K562 (cell line): ENCODE measurements around the gene KIR3DL1.

Experiments used
- HBP1 ChIP-seq: fragments of 450-650 bp; formaldehyde crosslinking; IDR thresholded peaks from 2 replicates; pipeline ENCODE4 v1.4.0; 2022; ENCODE audit warnings: missing genetic modification characterization
- RAD51 ChIP-seq: fragments of 450-650 bp; IDR thresholded peaks from 2 replicates; pipeline ENCODE4 v1.7.1; 2016; ENCODE audit warnings: low read depth, mild to moderate bottlenecking, borderline replicate concordance
- STAT5B ChIP-seq: fragments of 250-450 bp; sonication (Bioruptor Pico); IDR thresholded peaks from 2 replicates; pipeline ENCODE4 v1.8.0; 2021; ENCODE audit warnings: mild to moderate bottlenecking, inconsistent platforms
- ZNF785 ChIP-seq: fragments of 250-450 bp; sonication (Bioruptor Pico); IDR thresholded peaks from 2 replicates; pipeline ENCODE4 v1.4.0; 2020; ENCODE audit warnings: mild to moderate bottlenecking
- TF ChIP-seq, protein P1 (sequence below), 3 experiments: IDR thresholded peaks in 2 of 3; conservative IDR thresholded peaks in 1 of 3; 2 replicates each; pipeline ENCODE4 v1.5.1; 2011 to 2012; ENCODE audit warnings: low read length in 3 of 3, mild to moderate bottlenecking in 3 of 3, control low read depth in 2 of 3, improper control_type of control experiment in 1 of 3, inconsistent platforms in 1 of 3, low read depth in 1 of 3, mixed read lengths in 1 of 3, moderate library complexity in 1 of 3; ENCODE audit not compliant: insufficient read depth in 2 of 3

- no peak for TF ChIP-seq HBP1
- TF ChIP-seq, protein P1, sequence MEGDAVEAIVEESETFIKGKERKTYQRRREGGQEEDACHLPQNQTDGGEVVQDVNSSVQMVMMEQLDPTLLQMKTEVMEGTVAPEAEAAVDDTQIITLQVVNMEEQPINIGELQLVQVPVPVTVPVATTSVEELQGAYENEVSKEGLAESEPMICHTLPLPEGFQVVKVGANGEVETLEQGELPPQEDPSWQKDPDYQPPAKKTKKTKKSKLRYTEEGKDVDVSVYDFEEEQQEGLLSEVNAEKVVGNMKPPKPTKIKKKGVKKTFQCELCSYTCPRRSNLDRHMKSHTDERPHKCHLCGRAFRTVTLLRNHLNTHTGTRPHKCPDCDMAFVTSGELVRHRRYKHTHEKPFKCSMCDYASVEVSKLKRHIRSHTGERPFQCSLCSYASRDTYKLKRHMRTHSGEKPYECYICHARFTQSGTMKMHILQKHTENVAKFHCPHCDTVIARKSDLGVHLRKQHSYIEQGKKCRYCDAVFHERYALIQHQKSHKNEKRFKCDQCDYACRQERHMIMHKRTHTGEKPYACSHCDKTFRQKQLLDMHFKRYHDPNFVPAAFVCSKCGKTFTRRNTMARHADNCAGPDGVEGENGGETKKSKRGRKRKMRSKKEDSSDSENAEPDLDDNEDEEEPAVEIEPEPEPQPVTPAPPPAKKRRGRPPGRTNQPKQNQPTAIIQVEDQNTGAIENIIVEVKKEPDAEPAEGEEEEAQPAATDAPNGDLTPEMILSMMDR (IDR thresholded peaks at IDR 0.05 in 2 of 3, conservative IDR thresholded peaks at IDR 0.05 in 1 of 3; ENCODE audit: insufficient read depth in 2 of 3, low read depth in 1 of 3, low read length in 3 of 3), result no peak
- TF ChIP-seq RAD51, result no peak
- TF ChIP-seq ZNF785 (CRISPR knock-in tag), result no peak
- TF ChIP-seq STAT5B (CRISPR knock-in tag), result no peak
These were observed 9.8 kb upstream of the KIR3DL1 start for GRCh38 chr19:54806516-54806838.
